Measurements from ENCODE around the gene TTC32.

Gene TTC32

DNA sequence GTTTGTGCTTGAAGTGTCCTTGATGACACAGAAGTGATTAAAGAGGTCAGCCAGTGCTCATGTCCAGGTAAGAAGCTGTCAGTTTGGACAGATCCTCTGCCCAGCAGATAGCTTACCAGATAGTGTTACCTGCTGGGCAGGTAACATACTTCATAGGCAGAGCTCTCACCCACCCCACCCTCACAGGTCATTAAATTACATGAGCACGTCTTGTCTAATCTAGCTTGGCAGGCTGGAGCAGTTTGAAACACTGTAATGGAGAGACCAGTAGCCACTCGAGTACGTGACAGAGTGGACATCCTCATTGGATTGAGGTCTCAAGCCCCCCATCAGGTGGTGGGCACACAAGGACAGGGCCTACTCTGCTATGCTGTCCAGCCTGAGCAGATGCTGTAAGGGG, 27.1 kb downstream of the TTC32 start:
- ATAC-seq: no peak

DNA sequence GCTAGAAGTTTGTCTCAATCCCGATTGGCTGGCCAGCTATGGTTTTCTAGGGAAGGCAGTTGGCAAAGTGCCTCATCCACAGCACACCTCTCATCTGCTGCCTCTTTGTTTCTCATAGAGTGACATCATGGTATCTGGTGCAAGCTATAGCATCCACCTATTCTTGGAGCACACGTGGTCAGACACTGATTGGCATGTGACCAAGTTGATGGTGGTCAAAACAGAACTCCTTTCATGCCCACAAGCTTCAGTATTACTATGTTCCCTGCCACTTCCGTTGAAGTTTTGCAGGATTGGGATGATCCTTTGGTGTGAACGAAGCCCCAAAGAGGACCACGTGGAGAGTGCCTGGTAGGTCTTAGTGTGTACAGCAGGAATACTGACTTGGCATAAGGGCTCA, 28.8 kb downstream of the TTC32 start:
- no peak for ATAC-seq

DNA sequence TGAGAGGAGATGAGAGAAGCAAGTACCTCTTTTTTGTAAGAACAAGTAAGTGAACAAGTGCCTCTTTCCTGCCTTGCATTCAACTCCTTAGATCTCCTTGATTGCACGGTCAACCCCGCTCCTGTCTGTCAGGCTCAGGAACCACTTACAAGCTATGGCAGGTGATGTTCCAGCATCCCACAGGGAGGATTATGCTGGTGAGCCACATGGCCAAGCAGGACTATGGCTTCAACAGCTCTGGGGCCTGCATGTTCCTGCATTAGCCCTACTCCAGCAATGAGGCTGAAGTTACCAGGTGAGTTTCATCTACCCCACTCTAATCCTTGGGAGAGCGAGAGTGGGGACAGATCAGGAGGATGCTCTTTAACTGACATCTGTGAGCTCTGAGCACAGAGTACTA, 29.5 kb downstream of the TTC32 start:
- ATAC-seq: no peak

GRCh38 chr2:19871836-19872235, 29.9 kb downstream of the TTC32 start:
- no peak for ATAC-seq

DNA sequence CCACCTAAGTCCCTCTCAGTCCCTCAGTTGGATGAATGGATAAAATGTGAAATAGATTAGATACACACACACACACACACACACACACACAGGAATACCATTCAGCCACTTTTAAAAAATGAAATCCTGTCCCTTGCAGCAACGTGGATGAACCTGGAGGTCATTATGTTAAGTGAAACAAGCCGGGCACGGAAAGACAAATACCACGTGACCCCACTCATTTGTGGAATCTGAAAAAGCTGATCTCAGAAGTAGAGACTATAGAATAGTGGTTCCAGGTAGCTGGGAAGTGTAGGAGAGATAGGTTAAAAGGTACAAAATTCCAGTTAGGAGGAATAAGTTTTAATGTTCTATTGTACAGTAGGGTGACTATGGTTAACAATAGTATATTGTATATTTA, 31.0 kb downstream of the TTC32 start:
- ATAC-seq: no peak

GRCh38 chr2:19868701-19869580, 32.8 kb downstream of the TTC32 start:
- ATAC-seq: peak; percentile 90 to 93

- ATAC-seq: no peak
These were observed 33.6 kb downstream of the TTC32 start for GRCh38 chr2:19868224-19868623.

- ATAC-seq: no peak
These were observed 35.0 kb downstream of the TTC32 start for GRCh38 chr2:19866771-19867170.

GRCh38 chr2:19865151-19865550, 36.6 kb downstream of the TTC32 start:
- no peak for ATAC-seq

GRCh38 chr2:19864381-19864780, 37.4 kb downstream of the TTC32 start:
- no peak for ATAC-seq

GRCh38 chr2:19863303-19864041, 38.3 kb downstream of the TTC32 start:
- peak; percentile 62 to 77 for ATAC-seq

- no peak for ATAC-seq
These were observed 40.0 kb downstream of the TTC32 start for GRCh38 chr2:19861813-19862212.

DNA sequence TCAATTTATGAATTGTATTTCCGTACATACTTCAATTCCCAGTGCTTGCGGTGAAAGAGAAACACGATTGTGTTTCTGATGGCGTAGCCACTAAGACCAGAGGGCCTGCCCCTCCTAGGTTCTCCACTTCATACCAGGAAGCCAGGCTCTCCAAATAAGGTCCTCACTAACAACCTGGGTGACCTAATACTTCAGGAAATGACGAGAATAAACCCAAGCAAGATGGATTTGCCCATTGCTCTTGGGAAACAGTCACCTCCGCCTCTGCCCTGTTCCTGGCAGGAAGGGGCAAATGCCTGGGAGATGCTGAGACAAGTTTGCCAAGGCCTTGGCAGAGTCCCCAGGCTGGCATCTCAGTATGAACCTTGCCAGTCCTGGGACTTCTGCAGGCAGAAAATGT, 41.8 kb downstream of the TTC32 start:
- no peak for ATAC-seq

DNA sequence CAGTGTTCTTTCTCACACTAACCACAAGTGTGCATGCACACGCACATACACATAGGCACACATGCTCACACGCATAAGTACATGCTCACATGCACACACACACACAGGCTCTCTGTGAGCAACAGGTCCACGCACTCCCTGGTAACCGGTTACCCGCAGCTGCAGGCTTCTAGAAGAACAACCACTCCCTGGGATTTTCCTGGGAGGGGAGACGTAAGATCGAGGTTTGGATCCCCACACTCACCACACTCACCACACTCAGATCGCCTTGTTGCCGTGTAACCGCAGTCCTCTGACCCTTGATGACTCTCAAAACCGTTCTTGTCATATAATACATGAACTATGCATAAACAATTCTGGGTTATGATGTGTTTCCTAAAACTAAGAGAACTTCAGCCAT, 42.2 kb downstream of the TTC32 start:
- no peak for ATAC-seq

- ATAC-seq: no peak
These were observed 44.0 kb downstream of the TTC32 start for GRCh38 chr2:19857806-19858205.

DNA sequence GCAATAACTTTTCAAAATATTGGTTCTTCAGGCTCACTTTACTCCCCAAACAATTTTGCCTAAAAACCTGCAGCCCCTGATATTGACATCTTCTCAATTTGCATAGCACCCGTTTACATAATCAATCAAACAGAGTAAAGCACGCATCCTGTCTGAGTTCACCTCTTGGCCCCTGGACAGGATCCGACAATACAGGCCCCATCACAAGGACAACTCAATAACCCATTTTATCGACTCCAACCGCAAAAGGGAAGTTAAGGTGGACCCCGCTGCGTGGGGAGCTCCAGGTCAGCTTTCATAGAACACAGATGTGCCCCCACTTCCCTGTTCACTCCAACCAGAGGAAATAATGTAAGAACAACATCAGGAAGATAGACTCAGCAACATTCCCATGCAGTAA, 44.7 kb downstream of the TTC32 start:
- no peak for ATAC-seq

DNA sequence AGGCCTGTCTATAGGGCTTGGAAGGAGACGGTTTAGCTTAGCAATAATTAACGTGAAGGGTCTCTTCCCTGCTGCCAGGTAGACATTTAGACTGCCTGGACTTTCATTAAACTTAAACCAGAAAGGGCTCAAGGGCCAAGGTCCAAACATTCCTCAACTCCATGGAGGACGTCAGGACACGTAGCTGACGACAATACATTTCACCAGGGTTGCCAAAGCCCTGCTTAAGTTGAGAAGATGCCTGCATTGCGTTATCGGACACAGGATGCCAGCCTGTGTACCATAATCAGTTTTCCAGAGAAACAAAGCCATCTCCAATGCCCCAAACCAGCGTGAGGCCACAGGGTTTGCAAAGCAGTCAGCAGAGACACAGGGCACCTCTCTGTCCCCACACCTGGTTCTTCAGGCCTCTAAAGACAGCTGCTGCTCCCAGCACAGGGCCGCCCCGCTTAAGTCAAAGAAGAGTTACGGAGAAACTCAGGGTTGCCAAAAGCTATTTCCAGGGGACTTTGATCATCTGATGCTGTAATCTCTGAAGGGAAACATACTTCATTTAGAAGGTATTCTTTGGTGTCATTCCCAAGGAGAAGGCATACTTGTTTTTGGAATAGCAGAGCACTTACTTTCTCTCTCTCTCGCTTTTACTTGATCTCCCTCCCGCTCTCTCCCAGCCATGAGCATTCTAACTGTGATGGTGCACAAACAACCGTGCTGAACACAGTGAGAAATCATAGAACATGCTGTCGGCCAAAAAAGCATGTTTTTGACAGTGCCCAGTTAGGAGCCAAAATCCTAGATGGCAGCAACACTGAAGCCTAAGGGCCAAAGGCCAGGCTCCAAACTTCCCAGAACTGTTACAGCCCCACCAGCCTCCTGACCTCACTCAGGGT, 46.0 kb downstream of the TTC32 start:
- ATAC-seq: no peak

DNA sequence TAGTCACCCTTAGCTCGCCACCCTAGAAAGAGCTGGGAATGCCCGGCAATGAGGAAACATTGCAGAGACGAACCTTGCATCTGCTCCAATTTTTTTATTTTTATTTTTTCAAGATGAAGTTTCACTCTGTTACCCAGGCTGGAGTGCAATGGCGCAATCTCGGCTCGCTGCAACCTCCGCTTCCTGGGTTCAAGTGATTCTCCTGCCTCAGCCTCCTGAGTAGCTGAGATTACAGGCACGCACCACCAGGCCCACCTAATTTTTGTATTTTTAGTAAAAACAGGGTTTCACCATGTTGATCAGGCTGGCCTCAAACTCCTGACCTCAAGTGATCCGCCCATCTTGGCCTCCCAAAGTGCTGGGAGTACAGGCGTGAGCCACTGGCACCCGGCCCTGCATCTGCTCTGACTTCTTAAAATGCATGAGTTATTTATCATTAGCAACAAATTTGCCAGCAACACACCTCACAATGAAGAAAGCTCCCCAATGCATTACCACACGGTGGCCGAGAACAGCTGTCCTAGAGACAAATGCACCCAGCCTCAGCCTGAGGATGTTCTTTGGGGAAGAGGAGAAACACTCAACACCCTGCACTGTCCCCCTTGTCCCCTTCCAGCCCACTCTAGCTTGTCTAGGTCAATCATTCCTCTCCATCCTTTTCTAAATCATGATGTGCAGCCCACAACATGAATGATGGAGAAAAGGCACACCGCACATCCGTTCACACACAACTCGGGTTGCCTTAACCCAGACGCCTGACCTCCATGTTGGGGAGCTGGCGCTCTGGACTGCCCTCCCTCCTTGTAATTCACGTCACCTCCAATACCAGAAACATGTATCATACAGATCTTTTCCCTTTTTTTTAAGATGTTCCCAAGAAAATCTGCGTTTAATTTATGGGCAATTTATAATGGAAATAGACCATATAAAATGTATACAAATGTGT, 46.9 kb downstream of the TTC32 start:
- ATAC-seq: no peak

DNA sequence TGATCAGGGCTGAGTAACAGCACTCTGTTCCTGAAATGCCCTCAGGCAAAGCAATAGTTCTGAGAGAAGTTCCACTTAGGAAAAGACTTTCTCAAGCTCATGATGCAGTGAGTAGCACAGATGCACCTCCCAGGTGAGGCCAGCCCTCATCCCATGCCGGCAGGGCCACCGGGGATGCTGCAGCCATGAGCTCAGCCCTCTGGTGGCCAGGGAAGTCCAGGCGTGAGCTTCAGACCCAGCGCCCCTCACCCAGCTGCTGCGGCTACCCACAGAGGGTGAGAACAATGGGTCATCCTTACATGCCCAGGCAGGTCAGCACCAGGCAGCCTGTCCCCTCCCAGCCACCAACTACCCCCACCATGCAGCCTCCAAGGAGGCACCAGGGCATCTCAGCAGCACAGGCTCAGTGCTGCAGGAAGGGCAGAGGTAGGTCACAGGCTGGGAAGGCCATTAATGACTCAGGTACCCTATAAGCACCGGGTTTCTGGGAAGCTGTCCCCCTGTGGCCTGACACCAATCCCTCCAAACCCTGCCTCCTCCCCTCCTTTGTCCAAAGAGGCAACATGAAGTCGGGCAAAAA, 50.6 kb downstream of the TTC32 start:
- no peak for ATAC-seq

DNA sequence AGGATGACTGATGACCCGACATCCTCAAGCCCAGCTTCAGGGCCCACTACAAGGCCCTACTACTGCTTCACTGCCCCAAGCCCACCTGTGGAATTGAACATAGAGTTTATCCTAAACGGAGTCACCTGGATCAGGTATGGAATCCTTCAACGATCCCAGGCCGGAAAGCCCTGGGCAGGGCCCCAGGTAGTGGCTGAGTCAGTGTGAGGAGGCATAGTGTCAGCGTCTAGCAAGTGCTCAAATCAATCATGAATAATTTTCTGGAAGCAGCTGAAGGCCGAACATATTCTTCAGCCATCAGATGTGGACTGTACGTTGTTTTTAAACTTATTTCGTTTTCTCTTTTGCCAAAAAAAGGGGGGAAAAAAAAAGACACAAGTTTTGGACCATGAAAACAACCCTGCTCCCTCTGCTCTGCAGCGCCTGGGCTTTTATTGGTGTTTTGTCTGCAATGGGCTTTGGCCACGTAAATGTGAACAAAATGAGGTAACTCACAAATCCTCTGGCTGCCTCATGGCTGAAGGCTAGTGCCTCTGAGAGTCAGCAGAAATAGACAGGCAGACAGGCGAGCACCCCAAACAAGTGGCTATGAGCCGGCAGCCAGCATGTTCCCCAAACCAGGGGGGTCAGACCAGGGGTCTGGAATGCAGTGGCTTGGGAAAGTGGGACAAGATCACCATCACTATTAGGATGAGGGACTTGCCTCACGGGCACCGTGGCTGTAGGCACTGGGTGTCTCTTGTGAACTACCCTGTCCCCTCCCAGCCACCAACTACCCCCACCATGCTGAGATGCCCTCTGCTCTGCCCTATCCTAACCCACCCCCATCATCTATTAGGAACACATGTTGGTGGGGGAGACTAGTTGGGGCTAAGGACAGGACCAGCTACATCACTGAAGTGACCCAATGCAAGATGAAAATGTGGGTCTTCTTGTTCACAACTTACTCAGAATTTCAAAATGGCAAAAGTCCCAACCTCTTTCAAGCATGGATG, 51.4 kb downstream of the TTC32 start:
- no peak for ATAC-seq

Data from activated CD4-positive, CD25-positive, alpha-beta regulatory T cell treated with anti-CD3 and anti-CD28 coated beads, Interleukin-2, amount 50 U/mL, for 24 hours (primary cell).